Metanephros (tissue), 2 donors: ENCODE results near the gene DUSP9. TPM values are rescaled to one million over a fixed set of nuclear protein-coding genes. Genes with fewer than 3 reads are reported as not detected.

ENCODE experiments used
- small RNA-seq: library from RNA; depleted of rRNA; stranded (forward); fragments of <200 nt; gene quantifications from one replicate; pipeline ENCODE3, GENCODE V24; 2014; ENCODE audit warnings: low replicate concordance
- total RNA-seq: library from RNA; depleted of rRNA; stranded (reverse); fragments of >200 nt; gene quantifications from one replicate; pipeline ENCODE4 v1.2.3, GENCODE V29; 2014

DUSP9 gene, protein sequence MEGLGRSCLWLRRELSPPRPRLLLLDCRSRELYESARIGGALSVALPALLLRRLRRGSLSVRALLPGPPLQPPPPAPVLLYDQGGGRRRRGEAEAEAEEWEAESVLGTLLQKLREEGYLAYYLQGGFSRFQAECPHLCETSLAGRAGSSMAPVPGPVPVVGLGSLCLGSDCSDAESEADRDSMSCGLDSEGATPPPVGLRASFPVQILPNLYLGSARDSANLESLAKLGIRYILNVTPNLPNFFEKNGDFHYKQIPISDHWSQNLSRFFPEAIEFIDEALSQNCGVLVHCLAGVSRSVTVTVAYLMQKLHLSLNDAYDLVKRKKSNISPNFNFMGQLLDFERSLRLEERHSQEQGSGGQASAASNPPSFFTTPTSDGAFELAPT
- 72.7 TPM for total RNA-seq

DNA sequence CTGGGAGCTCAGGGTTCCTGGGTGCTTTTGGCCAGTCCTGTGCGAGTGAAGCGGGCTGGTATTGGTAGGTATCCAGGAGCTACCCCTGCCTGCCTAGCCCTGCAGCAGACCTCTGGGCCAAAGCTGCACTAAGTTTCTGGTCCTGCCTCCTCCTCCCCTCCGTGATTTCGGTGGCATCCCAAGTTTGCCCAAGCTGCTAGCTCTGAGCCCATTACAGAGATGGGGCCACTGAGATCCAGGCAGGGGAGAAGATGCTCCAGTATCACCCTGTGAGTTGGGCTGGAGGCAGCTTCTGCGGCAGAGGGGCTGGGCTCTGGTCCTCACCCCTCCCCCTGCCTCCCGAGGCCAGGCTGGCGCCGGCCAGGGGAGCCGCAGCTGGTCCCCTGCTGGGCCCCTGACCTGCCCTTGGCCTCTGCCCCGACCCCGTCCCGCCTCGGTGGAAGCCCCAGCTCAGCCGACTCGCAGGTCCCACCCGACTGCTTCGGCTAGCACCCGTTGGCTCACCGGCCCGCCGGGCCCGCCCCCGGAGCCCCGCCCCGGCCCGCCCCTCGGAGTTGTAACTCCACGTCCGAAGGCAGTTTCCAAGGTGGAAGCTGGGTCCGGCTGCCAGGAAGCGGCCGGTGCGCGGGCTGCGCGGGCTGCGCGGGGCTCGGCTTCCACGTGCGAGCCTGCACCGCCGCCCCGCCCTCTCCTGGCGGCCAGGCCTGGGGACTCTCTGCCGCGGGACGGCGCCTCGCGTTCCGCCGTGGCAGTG, at the start of gene DUSP9:
Gene DUSP9, plus strand, starts transcription at position 584 of the 754 bp plus-strand sequence. CDS start 751 bp downstream, outside the sequence.

DNA sequence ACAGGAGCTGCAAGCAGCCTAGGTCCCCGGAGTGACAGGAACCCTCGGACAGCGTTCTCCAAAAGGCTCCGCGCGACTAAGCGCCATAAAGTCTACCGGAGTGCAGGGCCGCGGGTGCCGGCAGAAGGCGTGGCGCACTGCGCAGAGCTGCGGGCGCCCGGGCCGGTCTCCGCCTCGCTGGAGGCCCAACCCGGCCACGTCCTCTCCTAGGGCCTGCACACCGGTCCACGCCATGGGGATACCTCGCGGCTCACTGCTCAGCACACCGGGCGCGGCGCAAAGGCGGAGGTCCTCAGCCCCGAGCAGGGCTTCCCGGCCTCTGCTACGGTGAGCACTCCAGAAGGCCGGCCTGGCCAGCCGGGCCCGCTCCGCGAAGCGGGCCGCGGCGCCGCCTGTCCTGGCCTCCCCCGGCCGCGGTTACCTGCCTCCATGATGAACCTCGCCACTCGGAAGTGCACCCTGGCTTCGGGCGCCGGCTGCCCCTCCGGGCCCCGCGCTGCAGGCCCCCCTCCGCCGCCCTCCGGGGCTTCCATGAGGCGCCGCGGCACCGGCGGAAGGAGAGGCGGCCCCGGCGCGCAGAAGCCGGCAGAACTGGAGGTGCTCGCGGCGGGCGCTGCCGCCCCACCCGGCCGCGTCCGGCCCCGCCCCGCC, 48.3 kb upstream of the DUSP9 start, which contains the start of gene CCNQ:
Gene CCNQ, minus strand, starts transcription at position 599 of the 651 bp plus-strand sequence. Its CDS starts 66 bp downstream, at position 533.

DNA sequence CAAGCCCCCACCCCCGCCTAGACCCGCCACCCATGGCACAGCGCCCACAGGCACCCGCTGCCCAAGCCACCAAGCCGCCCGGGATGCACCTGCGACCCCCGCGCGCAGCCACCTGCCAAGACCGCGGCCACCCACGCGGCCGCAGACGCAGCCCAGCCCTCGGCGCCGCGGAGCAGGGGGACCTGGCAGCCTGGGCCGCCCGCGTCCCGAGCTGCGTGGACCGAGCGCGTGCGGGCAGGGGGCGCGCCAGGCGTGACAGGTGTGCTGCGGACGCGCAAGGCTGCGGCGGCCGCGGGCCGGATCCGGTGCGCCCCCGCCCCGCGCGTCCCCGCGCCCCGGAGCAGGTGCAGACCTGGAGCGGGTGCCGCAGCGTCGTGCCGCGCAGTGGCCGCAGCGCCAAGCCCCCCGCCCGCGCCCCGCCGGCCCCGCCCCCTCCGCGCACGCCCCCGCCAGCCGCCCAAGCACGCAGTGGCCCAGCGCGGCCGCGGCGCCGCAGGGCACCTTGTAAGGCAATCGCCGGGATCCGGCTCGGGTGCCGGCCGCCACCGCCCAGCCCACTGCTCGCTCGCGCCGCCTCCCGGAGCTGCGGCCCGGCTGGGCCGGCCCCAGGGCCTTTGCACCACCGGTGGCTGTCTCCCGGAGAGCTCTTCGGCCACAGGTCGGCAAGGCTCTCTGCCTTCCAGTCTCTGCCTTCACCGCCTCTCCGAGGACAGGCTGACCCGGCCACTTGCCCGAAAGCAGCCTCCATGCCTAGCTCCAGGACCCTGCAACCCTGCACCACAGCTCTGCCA, 26.6 kb downstream of the DUSP9 start, which contains the start of gene PNCK:
Gene PNCK, minus strand, starts transcription at position 386 of the 791 bp plus-strand sequence. CDS start 737 bp downstream, outside the sequence.

DNA sequence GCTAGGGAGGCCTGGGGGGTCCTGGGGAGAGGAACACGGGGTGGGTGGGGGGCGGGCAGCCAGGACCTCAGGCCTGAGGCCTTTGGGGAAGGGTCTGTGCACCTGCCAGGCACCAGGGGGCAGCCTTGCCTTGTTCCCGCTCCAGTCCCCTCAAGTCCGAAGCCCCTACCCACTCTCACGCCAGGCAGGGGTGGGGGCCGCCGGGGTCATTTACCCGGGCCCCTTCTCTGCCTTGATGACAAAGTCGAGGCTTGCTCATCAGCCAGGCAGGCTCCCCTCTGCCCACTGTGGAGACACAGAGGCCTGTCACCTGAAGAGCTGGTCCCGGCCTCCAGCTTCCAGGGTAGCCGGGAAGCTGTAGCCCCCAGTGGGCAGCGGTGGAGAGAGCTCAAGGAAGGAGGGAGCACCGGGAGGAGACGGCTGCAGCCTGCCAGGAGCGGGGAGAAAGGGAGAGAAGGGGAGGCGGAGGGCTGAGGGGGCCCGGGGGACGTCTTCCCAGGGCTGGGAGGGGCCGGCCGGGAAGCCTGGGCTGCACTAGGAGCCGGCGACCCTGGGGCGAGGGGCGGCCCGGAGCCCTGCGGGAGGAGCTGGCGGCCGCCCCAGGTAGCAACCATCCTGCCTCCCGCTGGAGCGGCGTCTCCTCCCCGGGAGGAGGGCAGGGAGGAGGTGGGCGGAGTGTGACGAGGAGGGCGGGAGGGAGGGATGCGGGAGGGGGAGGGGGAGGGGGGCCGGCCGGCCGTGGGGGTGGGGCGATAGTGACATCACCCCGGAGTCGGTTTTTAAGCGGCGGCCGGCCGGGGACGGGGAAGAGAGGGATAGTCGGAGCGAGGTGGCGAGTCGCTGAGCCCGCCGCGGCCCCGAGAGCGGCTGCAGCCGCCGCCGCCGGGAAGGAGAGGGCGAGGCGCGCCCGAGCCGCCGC, 40.4 kb downstream of the DUSP9 start, which contains the start of gene SLC6A8:
Gene SLC6A8, plus strand, starts transcription at position 806 of the 919 bp plus-strand sequence. CDS start 649 bp downstream, outside the sequence.

Small RNA genes lying within 50 kb of the gene (small RNA-seq; reads per million reads assigned to genes)
- not detected for gene RN7SL687P

Other genes with a start within 250 kb of the DUSP9 start
- not detected for gene PNMA6E, start 245.9 kb upstream of the DUSP9 start, total RNA-seq
- gene ZFP92, start 235.7 kb upstream of the DUSP9 start, total RNA-seq = 1.5 TPM
- 1.6 TPM for gene TREX2, start 201.1 kb upstream of the DUSP9 start, total RNA-seq
- 17.7 TPM for gene HAUS7, start 176.6 kb upstream of the DUSP9 start, total RNA-seq
- gene BGN, start 152.2 kb upstream of the DUSP9 start, total RNA-seq = 79.5 TPM
- 0.12 TPM for gene ATP2B3, start 129.6 kb upstream of the DUSP9 start, total RNA-seq
- gene CCNQ, start 48.1 kb upstream of the DUSP9 start, total RNA-seq = 17.0 TPM
- gene PNCK, start 26.6 kb downstream of the DUSP9 start, total RNA-seq = 6.5 TPM
- 40.9 TPM for gene SLC6A8, start 40.7 kb downstream of the DUSP9 start, total RNA-seq
- 94.9 TPM for gene BCAP31, start 77.2 kb downstream of the DUSP9 start, total RNA-seq
- gene ABCD1, start 77.7 kb downstream of the DUSP9 start, total RNA-seq = 10.8 TPM
- gene PLXNB3, start 117.0 kb downstream of the DUSP9 start, total RNA-seq = 2.5 TPM
- gene SRPK3, start 133.8 kb downstream of the DUSP9 start, total RNA-seq = 15.1 TPM
- gene IDH3G, start 147.2 kb downstream of the DUSP9 start, total RNA-seq = 70.3 TPM
- gene SSR4, start 147.5 kb downstream of the DUSP9 start, total RNA-seq = 91.8 TPM
- gene PDZD4, start 183.3 kb downstream of the DUSP9 start, total RNA-seq = 10.6 TPM
- 38.7 TPM for gene L1CAM, start 239.0 kb downstream of the DUSP9 start, total RNA-seq